ENCODE results near the gene SIGLEC10.

The SIGLEC10 gene

GRCh38 chr19:51377422-51377821 lies 40.0 kb downstream of the SIGLEC10 start:
- peaks cover 15% of the 10 kb centered on the region; the same call in 1 of the 2 replicates for H3K27me3 ChIP-seq (ENCODE audit: insufficient read depth, low read length)
- no peaks in the 10 kb centered on the region for H3K4me1 ChIP-seq (ENCODE audit: insufficient read depth, low read length, severe bottlenecking)
- no peaks in the 10 kb centered on the region for H4K20me1 ChIP-seq (ENCODE audit: insufficient read depth, low read length)
- H3K9ac ChIP-seq (ENCODE audit: low read length), result no peak overlapping the region
- no peak overlapping the region for H3K4me2 ChIP-seq (ENCODE audit: low read length)
- no peaks in the 10 kb centered on the region; the same call in 1 of the 2 replicates for H3K36me3 ChIP-seq (ENCODE audit: insufficient read depth, low read length)
- TF ChIP-seq CTCF (IDR thresholded peaks at IDR 0.05; ENCODE audit: low read length), result no peak
- TF ChIP-seq EZH2 (IDR thresholded peaks at IDR 0.05; ENCODE audit: borderline replicate concordance, low read length), result no peak
- no peak overlapping the region for H2AFZ ChIP-seq (ENCODE audit: low read length)
- no peaks in the 10 kb centered on the region for H3K79me2 ChIP-seq (ENCODE audit: insufficient read depth, low read length)
- H3K4me3 ChIP-seq (ENCODE audit: low read depth, low read length, poor library complexity, severe bottlenecking), result no peak overlapping the region
- H3F3A ChIP-seq (ENCODE audit: insufficient read depth, low read length), result no peaks in the 10 kb centered on the region
- no peaks in the 10 kb centered on the region for H3K9me3 ChIP-seq (ENCODE audit: low read length)
- H3K27ac ChIP-seq (ENCODE audit: low read depth, low read length, poor library complexity, severe bottlenecking), result no peak overlapping the region
- no peaks in the 10 kb centered on the region for H3K9me2 ChIP-seq (ENCODE audit: low read depth, low read length)

GRCh38 chr19:51375504-51376221 lies 41.8 kb downstream of the SIGLEC10 start:
- Histone ChIP-seq H3K4me3 (ENCODE audit: low read depth, low read length, poor library complexity, severe bottlenecking) (no peak overlapping the region), H3K9me2 (ENCODE audit: low read depth, low read length) (no peaks in the 10 kb centered on the region), H3K4me1 (ENCODE audit: insufficient read depth, low read length, severe bottlenecking) (no peaks in the 10 kb centered on the region), H3K4me2 (ENCODE audit: low read length) (no peak overlapping the region), H4K20me1 (ENCODE audit: insufficient read depth, low read length) (no peaks in the 10 kb centered on the region), H3F3A (ENCODE audit: insufficient read depth, low read length) (no peaks in the 10 kb centered on the region), H3K9ac (ENCODE audit: low read length) (no peak overlapping the region), H2AFZ (ENCODE audit: low read length) (no peak overlapping the region), H3K79me2 (ENCODE audit: insufficient read depth, low read length) (no peaks in the 10 kb centered on the region), H3K27ac (ENCODE audit: low read depth, low read length, poor library complexity, severe bottlenecking) (no peak overlapping the region), H3K36me3 (ENCODE audit: insufficient read depth, low read length) (no peaks in the 10 kb centered on the region; the same call in 1 of the 2 replicates), H3K27me3 (ENCODE audit: insufficient read depth, low read length) (peaks cover 9% of the 10 kb centered on the region; the same call in 1 of the 2 replicates), H3K9me3 (ENCODE audit: low read length) (no peaks in the 10 kb centered on the region)
- TF ChIP-seq EZH2 (IDR thresholded peaks at IDR 0.05; ENCODE audit: borderline replicate concordance, low read length) (no peak), CTCF (IDR thresholded peaks at IDR 0.05; ENCODE audit: low read length) (no peak)

- Histone ChIP-seq H3K27ac (ENCODE audit: low read depth, low read length, poor library complexity, severe bottlenecking) (no peak within 1 kb of the TSS), H2AFZ (ENCODE audit: low read length) (no peak within 1 kb of the TSS), H3K4me2 (ENCODE audit: low read length) (no peak within 1 kb of the TSS), H3K9me2 (ENCODE audit: low read depth, low read length) (no peaks in the 10 kb centered on the region), H3K36me3 (ENCODE audit: insufficient read depth, low read length) (no peaks in the 10 kb centered on the region; the same call in 1 of the 2 replicates), H3F3A (ENCODE audit: insufficient read depth, low read length) (no peaks in the 10 kb centered on the region), H3K79me2 (ENCODE audit: insufficient read depth, low read length) (no peaks in the 10 kb centered on the region), H3K4me3 (ENCODE audit: low read depth, low read length, poor library complexity, severe bottlenecking) (no peak within 1 kb of the TSS), H3K9me3 (ENCODE audit: low read length) (no peaks in the 10 kb centered on the region), H3K4me1 (ENCODE audit: insufficient read depth, low read length, severe bottlenecking) (peaks cover 8% of the 10 kb centered on the region), H3K9ac (ENCODE audit: low read length) (no peak within 1 kb of the TSS), H3K27me3 (ENCODE audit: insufficient read depth, low read length) (peaks cover 9% of the 10 kb centered on the region; the same call in 1 of the 2 replicates), H4K20me1 (ENCODE audit: insufficient read depth, low read length) (no peaks in the 10 kb centered on the region)
- TF ChIP-seq CTCF (IDR thresholded peaks at IDR 0.05; ENCODE audit: low read length) (no peak), EZH2 (IDR thresholded peaks at IDR 0.05; ENCODE audit: borderline replicate concordance, low read length) (no peak)
Observed at GRCh38 chr19:51372649-51373504, 44.6 kb downstream of the SIGLEC10 start, which contains the start of gene NKG7. Gene NKG7, minus strand, starts transcription at chr19:51372654. Its CDS starts 119 bp downstream, at chr19:51372535.
